ENCODE data around the gene IQGAP2.

Gene IQGAP2

GRCh38 chr5:76456258-76456657 lies 53.2 kb downstream of the IQGAP2 start:
- FAIRE-seq = no peak

- no peak for FAIRE-seq
These were observed 54.8 kb downstream of the IQGAP2 start for GRCh38 chr5:76457674-76458485.

DNA sequence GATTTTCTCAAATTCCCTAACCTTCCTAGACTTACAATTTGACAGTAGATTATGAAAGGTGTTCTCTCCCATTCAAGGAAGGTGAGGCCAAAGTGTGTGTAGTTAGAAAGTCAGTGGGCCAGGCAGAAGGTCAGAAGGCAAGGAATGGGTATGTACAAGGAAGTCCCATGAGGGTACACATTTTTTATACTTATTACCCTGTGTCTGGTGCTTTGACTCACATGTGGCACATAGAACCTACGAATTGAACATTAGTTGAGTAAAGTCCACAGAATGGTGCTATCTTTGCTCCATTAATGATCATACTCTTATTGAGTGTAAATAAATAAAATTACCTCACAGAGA lies 55.4 kb downstream of the IQGAP2 start:
- no peak for FAIRE-seq

DNA sequence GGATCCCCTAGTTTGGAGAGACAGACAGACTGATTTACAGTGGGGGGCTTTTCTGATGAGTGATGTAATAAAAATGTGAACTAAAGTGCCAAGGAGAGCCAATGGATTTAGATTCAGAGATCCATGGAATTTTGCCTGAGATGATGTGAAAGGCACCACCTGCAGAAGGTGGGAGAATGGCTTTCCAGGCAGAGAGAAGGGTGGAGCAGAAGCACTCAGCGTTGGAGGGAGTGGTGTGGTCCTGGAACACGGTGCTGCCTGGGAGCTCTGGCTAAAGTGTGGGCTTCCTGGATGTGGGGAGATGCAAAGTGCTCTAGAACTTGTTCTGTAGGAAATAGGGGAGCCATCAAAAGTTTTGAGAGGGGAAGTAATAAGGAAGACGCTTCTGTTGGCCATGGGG lies 57.0 kb downstream of the IQGAP2 start:
- FAIRE-seq = no peak

DNA sequence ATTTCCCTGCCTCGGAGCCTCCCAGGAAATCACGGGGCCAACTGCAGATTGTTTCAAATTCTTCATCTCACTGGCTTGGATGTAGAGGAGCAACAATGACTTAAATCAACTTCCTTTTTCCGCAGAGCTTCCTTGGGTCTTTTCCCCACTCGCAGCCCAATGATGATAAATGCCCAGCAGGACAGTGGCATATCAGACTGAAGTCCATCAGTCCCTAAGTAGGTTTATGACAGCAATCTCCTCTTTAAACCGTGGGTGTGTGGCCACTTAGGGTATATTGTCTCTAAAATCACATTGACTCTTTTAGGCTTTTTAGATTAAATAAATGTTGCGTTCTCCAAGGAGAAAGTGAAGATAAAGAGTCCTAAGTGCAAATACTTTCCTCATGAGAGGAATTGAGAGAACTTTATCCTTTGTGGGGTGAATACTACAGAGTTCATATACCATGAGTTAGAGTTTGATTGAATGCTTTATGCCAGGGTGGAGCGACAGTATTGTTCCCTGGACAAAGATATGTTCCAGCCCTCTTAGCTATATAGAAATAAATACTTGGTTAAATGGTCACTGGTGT lies 59.1 kb downstream of the IQGAP2 start:
- no peak for FAIRE-seq

- no peak for FAIRE-seq
These were observed 64.1 kb downstream of the IQGAP2 start for GRCh38 chr5:76467216-76467615.

DNA sequence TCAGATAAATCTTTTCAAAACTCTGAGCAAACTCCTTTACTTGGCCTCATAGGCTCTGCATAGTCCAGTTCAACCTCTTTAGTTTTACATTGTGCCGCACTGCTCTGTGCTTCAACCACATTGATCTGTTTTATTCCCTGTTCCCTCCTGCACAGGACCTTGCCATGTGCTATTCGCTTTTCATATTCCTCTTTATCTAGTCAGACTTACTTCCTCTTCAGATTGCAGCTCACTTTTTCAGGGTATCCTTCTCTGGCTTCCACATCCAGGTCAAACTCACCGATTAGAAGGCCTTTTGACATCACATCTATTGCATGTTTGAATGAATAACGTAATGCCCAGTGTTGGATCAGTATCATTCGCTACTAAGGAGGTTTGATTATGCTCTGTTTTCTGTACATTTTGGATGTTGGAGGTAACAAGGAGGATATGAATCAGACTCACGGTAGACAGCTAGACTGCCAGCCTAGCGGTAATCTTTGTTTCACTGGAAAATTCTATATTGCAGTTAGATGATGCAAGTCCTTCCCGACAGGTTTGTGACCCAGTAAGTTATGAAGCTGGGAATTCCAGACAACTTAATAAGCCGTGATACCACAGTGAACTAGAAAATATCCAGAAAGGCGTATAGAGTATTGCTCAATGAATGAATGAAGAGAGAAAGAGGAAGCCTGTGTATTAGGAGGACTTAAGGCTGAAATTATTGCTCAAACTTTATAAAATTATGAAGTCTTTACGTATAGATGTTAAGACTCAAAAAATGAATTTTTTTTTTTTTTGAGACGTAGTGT lies 65.7 kb downstream of the IQGAP2 start:
- no peak for FAIRE-seq

- no peak for FAIRE-seq
These were observed 66.7 kb downstream of the IQGAP2 start for GRCh38 chr5:76469656-76470290.

DNA sequence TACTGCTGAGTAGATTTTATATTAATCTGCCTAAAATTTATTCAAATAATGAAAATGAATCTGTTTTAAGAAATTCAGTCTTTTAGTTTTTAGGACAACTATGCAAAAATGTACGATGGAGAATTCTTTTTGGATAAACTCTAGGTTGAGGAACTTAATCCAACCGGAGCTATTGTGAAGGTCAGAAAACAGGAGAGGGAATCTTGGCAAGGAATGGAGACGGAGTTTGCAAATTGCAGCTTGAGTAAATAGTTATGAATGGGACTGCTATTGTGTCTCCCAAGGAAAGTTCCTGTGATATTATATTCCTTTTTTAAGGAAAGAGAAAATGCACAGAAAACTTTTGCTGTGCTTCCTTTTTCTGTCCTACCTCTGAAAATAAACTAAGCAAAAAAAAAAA lies 67.9 kb downstream of the IQGAP2 start:
- FAIRE-seq = no peak

GRCh38 chr5:76471406-76471805 lies 68.3 kb downstream of the IQGAP2 start:
- no peak for FAIRE-seq

DNA sequence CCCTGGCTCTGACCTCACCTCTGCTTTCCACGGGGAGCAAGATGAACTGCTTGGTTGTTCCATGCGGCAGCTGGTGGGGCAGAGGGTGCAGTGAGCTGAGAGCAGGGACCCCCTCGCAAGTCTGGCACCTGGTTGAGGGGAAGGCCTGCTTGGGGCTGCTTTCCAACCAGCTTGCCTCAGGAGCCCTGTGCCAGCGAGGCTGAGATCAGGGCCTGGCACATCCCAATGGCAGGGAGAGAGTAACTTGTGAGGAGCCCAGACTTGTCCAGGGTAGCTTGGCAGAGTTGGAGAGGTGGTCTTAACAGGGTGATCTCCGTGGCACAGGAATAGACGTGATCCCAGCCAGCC lies 68.9 kb downstream of the IQGAP2 start:
- no peak for FAIRE-seq

DNA sequence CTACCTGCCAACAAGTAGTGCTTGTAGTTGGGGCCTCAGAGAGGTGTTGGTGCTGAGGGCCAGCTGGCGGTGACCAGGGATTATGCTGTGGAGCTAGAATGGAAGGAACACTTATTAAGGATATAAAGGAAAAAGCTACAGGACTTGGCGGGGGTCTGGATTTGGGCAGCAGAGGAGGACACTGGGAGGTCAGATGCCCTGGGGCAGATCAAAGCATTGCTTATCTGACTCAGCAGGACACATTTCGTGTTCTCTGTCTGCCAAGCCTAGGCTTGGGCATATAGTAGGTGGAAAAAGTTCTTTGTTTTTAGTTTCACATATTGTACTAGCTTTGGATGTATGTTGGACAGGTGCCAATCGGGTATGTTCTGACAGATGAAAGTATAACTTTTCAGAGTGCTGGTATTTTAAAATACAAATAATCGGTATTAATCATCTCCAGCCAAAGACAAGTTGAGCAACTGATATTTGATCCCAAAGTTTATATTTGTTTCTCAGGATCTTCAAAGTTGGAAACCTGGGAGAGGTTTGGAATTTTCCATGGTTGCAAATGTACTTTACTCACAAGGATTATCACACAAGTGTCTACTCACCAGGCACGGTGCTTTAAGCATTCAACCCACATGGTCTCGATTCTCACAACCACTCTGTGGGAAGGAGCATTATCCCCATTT lies 69.4 kb downstream of the IQGAP2 start:
- no peak for FAIRE-seq

DNA sequence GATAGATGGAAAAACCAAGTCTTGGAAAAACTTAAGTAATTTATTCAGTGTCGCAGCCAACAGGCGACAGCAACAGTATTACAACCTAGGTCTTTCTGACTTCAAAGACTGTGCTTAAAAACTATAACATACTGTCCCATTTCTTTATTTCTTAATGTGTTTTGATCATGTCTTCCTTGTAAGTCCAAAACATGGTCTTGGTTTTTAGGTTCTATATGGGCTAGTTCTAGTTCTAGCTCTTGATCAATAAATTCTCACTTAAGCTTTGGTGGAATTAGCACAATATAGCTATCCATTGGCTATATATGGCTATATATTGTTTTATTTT lies 69.9 kb downstream of the IQGAP2 start:
- no peak for FAIRE-seq

GRCh38 chr5:76473661-76474060 lies 70.6 kb downstream of the IQGAP2 start:
- no peak for FAIRE-seq

- no peak for FAIRE-seq
These were observed 71.3 kb downstream of the IQGAP2 start for GRCh38 chr5:76474377-76474776.

GRCh38 chr5:76475385-76475784 lies 72.3 kb downstream of the IQGAP2 start:
- FAIRE-seq = no peak

- FAIRE-seq = no peak
These were observed 72.9 kb downstream of the IQGAP2 start for GRCh38 chr5:76475936-76476335.

DNA sequence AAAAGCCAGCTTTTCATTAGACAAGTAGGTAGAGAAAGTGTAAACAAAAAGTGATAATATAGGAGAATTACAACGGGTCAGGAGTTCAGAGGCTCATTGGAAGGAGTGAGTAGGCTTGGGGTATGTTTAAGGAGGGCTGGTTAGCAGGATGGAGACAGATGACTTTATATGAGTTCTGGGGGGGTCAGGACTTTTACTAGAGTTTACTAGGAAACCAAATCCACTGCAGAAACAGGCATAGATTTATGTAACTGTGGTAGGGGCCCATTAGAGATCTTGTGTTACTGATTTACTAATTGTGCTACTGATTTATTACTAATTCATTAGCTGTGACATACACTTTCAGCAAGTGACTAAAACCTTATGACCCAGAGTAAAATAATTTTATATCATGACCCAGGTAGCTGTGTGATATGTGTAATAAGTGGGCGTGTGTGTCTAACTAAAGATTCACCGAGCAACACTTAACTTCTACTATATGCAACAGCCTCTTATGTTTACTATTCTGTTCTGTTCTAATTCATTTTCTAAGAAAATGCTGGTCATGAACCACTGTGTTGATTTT lies 73.5 kb downstream of the IQGAP2 start:
- no peak for FAIRE-seq

GRCh38 chr5:76477061-76477460 lies 74.0 kb downstream of the IQGAP2 start:
- no peak for FAIRE-seq

DNA sequence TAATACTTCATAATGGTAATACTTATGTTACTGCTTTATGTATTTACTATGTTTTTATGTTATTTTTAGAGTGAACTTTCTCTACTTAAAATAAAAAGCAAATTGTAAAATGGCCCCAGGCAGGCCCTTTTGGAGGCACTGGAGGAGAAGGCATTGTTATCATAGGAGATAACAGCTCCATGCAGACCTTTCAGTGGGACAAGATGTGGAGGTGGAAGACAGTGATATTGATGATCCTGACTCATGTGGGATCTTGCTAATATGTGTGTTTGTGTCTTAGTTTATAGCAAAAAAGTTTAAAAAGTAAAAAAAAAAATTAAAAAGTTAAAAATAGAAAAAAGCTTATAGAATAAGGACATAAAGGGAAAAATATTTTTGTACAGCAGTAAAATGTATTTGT lies 74.5 kb downstream of the IQGAP2 start:
- no peak for FAIRE-seq

DNA sequence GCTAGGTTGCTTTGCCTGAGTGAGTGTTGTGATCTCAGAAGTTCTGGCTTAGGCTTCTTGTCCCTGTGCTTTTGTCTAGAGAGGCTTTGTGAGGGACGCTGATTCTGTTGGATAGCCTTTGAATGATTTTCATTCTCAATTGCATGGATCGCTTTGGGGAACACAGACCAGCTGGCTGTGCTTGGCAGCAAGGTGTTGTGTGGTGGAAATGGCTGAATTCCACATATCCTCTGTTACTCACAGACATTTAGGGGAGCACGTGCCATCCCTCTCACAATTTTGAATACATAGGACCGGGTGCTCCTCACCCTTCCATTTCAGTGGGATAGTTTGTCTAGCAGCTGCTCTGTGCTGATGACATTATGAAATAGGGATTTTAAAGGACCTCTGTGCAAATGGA lies 76.2 kb downstream of the IQGAP2 start:
- no peak for FAIRE-seq

DNA sequence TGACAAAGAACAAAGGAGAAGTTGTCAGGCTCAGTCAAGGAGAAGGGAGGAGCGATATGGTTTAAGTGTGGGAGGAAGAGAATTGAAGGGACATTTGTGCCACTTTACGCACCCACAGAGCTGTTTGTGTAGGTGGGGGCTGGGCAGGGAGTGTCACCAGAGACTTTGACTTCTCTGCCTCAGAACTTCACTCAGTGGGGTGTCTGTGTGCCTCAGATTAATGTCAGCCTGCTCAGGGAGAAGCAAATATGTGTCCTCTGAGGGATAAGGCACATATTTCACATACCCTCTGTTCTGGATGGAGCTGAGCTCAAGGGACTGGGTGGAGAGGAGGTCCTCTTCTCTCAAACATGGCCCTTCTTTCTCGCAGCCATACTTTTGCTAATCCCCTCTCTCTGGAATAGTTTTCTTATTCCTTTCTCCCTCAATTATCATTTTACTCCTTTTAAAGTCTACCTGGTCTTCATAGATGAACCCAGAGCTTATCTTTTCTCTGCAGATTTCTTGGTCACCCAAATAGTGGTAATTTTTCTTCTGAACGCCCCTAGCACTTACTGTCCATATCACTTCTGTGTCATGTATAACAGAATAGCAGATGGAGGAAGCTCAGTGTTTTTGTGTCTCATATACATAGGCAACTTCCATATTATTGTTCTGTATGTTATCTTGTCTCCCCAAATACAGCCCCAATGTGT lies 77.0 kb downstream of the IQGAP2 start:
- FAIRE-seq = no peak

Data from islet of Langerhans (tissue), 1 donor.